ENCODE results near the gene SRRM2.

- TF ChIP-seq CTCF (IDR thresholded peaks at IDR 0.05) = no peak
- no peak for TF ChIP-seq REST (IDR thresholded peaks at IDR 0.05; ENCODE audit: insufficient read depth in 1 of 2, low read depth in 2 of 2, low read length in 1 of 2)
- no peak for TF ChIP-seq SIN3A (IDR thresholded peaks at IDR 0.05; ENCODE audit: borderline replicate concordance, insufficient read depth, low read depth, low read length)
- no peak; the same call in none of the 2 replicates for TF ChIP-seq POLR2AphosphoS5 (IDR thresholded peaks at IDR 0.05; ENCODE audit: low read depth, low read length)
- TF ChIP-seq TCF7L2 (IDR thresholded peaks at IDR 0.05; ENCODE audit: low read depth, low read length) = no peak
Measured at GRCh38 chr16:2769675-2770056, 17.2 kb downstream of the SRRM2 start.

Data from Panc1 (cell line).